ENCODE results near the gene TERB2. TPM values are rescaled to one million over a fixed set of nuclear protein-coding genes. Genes with fewer than 3 reads are reported as not detected.
"Not testable (repeated sequence)": the region's sequence is repeated elsewhere in the genome, so short reads cannot be mapped to it uniquely, and the experiment has no call there.

Gene TERB2
- polyA plus RNA-seq, 1 donor (not counting 4 experiments of a cell fraction or from before 2014, with no cell fraction given): not detected

GRCh38 chr15:44999105-44999504 lies 42.6 kb downstream of the TERB2 start:
- dilution Hi-C loops (cut with MboI; ENCODE audit: extremely low pct_ligation_motif_present, low sequenced_read_pairs): no loop called here
- FAIRE-seq (no peak), DNase-seq (ENCODE audit: low read depth, low spot score) (no peak)
- Histone ChIP-seq H3K27me3 (ENCODE audit: control insufficient read depth, extremely low read depth, insufficient read depth, low read length) (no peaks in the 10 kb centered on the region), H3K9me1 (ENCODE audit: control insufficient read depth, extremely low read depth, insufficient read depth, low read length) (no peaks in the 10 kb centered on the region), H3K79me2 (ENCODE audit: control insufficient read depth, insufficient read depth, low read length) (no peaks in the 10 kb centered on the region), H3K9me3 (ENCODE audit: control insufficient read depth, low read depth, low read length) (no peaks in the 10 kb centered on the region), H3K4me3 (ENCODE audit: control insufficient read depth in 2 of 3, extremely low read depth in 1 of 3, insufficient read depth in 2 of 3, low read depth in 1 of 3, low read length in 3 of 3) (no peak overlapping the region), H3K27ac (ENCODE audit: control insufficient read depth, insufficient read depth, low read length) (no peak overlapping the region), H3K4me1 (ENCODE audit: control insufficient read depth, extremely low read depth, insufficient read depth, low read length) (no peaks in the 10 kb centered on the region), H3K9ac (ENCODE audit: control insufficient read depth, extremely low read depth, insufficient read depth, low read length) (no peak overlapping the region), H4K20me1 (ENCODE audit: control insufficient read depth, extremely low read depth, insufficient read depth, low read length) (no peaks in the 10 kb centered on the region), H3K36me3 (ENCODE audit: control insufficient read depth in 2 of 2, extremely low read depth in 1 of 2, insufficient read depth in 2 of 2, low read length in 2 of 2) (no peaks in the 10 kb centered on the region), H2AFZ (ENCODE audit: control insufficient read depth, low read length) (no peak overlapping the region), H3K4me2 (ENCODE audit: control insufficient read depth, extremely low read depth, insufficient read depth, low read depth, low read length) (no peak overlapping the region)
- TF ChIP-seq EZH2 (IDR thresholded peaks at IDR 0.05; ENCODE audit: low read length) (no peak), CTCF (optimal IDR thresholded peaks at IDR 0.05 in 1 of 3, IDR thresholded peaks at IDR 0.05 in 1 of 3, conservative IDR thresholded peaks at IDR 0.05 in 1 of 3; ENCODE audit: extremely low read depth in 1 of 3, insufficient read depth in 2 of 3, low read length in 3 of 3) (no peak)

GRCh38 chr15:45001180-45001579 lies 44.7 kb downstream of the TERB2 start:
- H3K4me1 ChIP-seq (ENCODE audit: control insufficient read depth, extremely low read depth, insufficient read depth, low read length); H3K4me2 ChIP-seq (ENCODE audit: control insufficient read depth, extremely low read depth, insufficient read depth, low read depth, low read length); DNase-seq (ENCODE audit: low read depth, low spot score); FAIRE-seq; H3K4me3 ChIP-seq (ENCODE audit: control insufficient read depth in 2 of 3, extremely low read depth in 1 of 3, insufficient read depth in 2 of 3, low read depth in 1 of 3, low read length in 3 of 3); H4K20me1 ChIP-seq (ENCODE audit: control insufficient read depth, extremely low read depth, insufficient read depth, low read length); H3K9me1 ChIP-seq (ENCODE audit: control insufficient read depth, extremely low read depth, insufficient read depth, low read length); H3K9me3 ChIP-seq (ENCODE audit: control insufficient read depth, low read depth, low read length); H3K79me2 ChIP-seq (ENCODE audit: control insufficient read depth, insufficient read depth, low read length); H2AFZ ChIP-seq (ENCODE audit: control insufficient read depth, low read length); H3K9ac ChIP-seq (ENCODE audit: control insufficient read depth, extremely low read depth, insufficient read depth, low read length); H3K36me3 ChIP-seq (ENCODE audit: control insufficient read depth in 2 of 2, extremely low read depth in 1 of 2, insufficient read depth in 2 of 2, low read length in 2 of 2); H3K27ac ChIP-seq (ENCODE audit: control insufficient read depth, insufficient read depth, low read length); dilution Hi-C loops (cut with MboI; ENCODE audit: extremely low pct_ligation_motif_present, low sequenced_read_pairs); H3K27me3 ChIP-seq (ENCODE audit: control insufficient read depth, extremely low read depth, insufficient read depth, low read length): not testable (repeated sequence)

- not testable (repeated sequence) for DNase-seq (ENCODE audit: low read depth, low spot score); H3K79me2 ChIP-seq (ENCODE audit: control insufficient read depth, insufficient read depth, low read length)
Measured at GRCh38 chr15:45003731-45004410, 47.4 kb downstream of the TERB2 start.

GRCh38 chr15:45004590-45005175 lies 48.2 kb downstream of the TERB2 start:
- H3K4me2 ChIP-seq (ENCODE audit: control insufficient read depth, extremely low read depth, insufficient read depth, low read depth, low read length); H3K27me3 ChIP-seq (ENCODE audit: control insufficient read depth, extremely low read depth, insufficient read depth, low read length); H3K9me3 ChIP-seq (ENCODE audit: control insufficient read depth, low read depth, low read length); H3K36me3 ChIP-seq (ENCODE audit: control insufficient read depth in 2 of 2, extremely low read depth in 1 of 2, insufficient read depth in 2 of 2, low read length in 2 of 2); H3K9me1 ChIP-seq (ENCODE audit: control insufficient read depth, extremely low read depth, insufficient read depth, low read length); DNase-seq (ENCODE audit: low read depth, low spot score); H3K4me1 ChIP-seq (ENCODE audit: control insufficient read depth, extremely low read depth, insufficient read depth, low read length); H3K9ac ChIP-seq (ENCODE audit: control insufficient read depth, extremely low read depth, insufficient read depth, low read length); H3K79me2 ChIP-seq (ENCODE audit: control insufficient read depth, insufficient read depth, low read length); dilution Hi-C loops (cut with MboI; ENCODE audit: extremely low pct_ligation_motif_present, low sequenced_read_pairs); FAIRE-seq; H3K4me3 ChIP-seq (ENCODE audit: control insufficient read depth in 2 of 3, extremely low read depth in 1 of 3, insufficient read depth in 2 of 3, low read depth in 1 of 3, low read length in 3 of 3); H2AFZ ChIP-seq (ENCODE audit: control insufficient read depth, low read length); H4K20me1 ChIP-seq (ENCODE audit: control insufficient read depth, extremely low read depth, insufficient read depth, low read length); H3K27ac ChIP-seq (ENCODE audit: control insufficient read depth, insufficient read depth, low read length): not testable (repeated sequence)

More at GRCh38 chr15:45003731-45004410, 47.4 kb downstream of the TERB2 start:
- H3K27me3 ChIP-seq (ENCODE audit: control insufficient read depth, extremely low read depth, insufficient read depth, low read length); H3K27ac ChIP-seq (ENCODE audit: control insufficient read depth, insufficient read depth, low read length); H3K9ac ChIP-seq (ENCODE audit: control insufficient read depth, extremely low read depth, insufficient read depth, low read length); H4K20me1 ChIP-seq (ENCODE audit: control insufficient read depth, extremely low read depth, insufficient read depth, low read length); H3K9me1 ChIP-seq (ENCODE audit: control insufficient read depth, extremely low read depth, insufficient read depth, low read length); H3K4me2 ChIP-seq (ENCODE audit: control insufficient read depth, extremely low read depth, insufficient read depth, low read depth, low read length); H3K36me3 ChIP-seq (ENCODE audit: control insufficient read depth in 2 of 2, extremely low read depth in 1 of 2, insufficient read depth in 2 of 2, low read length in 2 of 2); H2AFZ ChIP-seq (ENCODE audit: control insufficient read depth, low read length); H3K9me3 ChIP-seq (ENCODE audit: control insufficient read depth, low read depth, low read length); dilution Hi-C loops (cut with MboI; ENCODE audit: extremely low pct_ligation_motif_present, low sequenced_read_pairs); H3K4me1 ChIP-seq (ENCODE audit: control insufficient read depth, extremely low read depth, insufficient read depth, low read length); H3K4me3 ChIP-seq (ENCODE audit: control insufficient read depth in 2 of 3, extremely low read depth in 1 of 3, insufficient read depth in 2 of 3, low read depth in 1 of 3, low read length in 3 of 3): not testable (repeated sequence)
- FAIRE-seq: peak; percentile 29
